Mesendoderm (in vitro differentiated cells): ENCODE data around the gene STAC3.
A peak's percentile ranks its signal among the peaks of the same experiment; 100 is the strongest.

Source experiments
- DNase-seq: peaks from one replicate; pipeline ENCODE4 v3.0.0; 2013
- H2AK5ac ChIP-seq: 2 replicates; pipeline ENCODE4 v1.6.1; 2013; ENCODE audit warnings: low read length, inconsistent platforms
- H2BK120ac ChIP-seq: 2 replicates; pipeline ENCODE4 v1.6.1; 2013; ENCODE audit warnings: low read depth, mild to moderate bottlenecking, low read length, moderate library complexity, mixed read lengths
- H2BK15ac ChIP-seq: replicated peaks from 2 replicates; pipeline ENCODE4 v1.6.1; 2013; ENCODE audit warnings: low read depth, mild to moderate bottlenecking, moderate library complexity
- H2BK5ac ChIP-seq: 2 replicates; pipeline ENCODE4 v1.6.1; 2013; ENCODE audit warnings: low read length, inconsistent platforms
- H3K18ac ChIP-seq: 2 replicates; pipeline ENCODE4 v1.6.1; 2013; ENCODE audit warnings: mild to moderate bottlenecking, low read length, mixed read lengths
- H3K23ac ChIP-seq: one replicate; pipeline ENCODE4 v1.6.1; 2013; ENCODE audit warnings: low read length
- H3K27ac ChIP-seq: 2 replicates; pipeline ENCODE4 v1.5.1; 2013; ENCODE audit warnings: low read depth, mild to moderate bottlenecking, inconsistent platforms, low read length, moderate library complexity
- H3K27me3 ChIP-seq: 2 replicates; pipeline ENCODE4 v1.6.1; 2013; ENCODE audit warnings: low read length, control low read depth, mild to moderate bottlenecking, inconsistent platforms; ENCODE audit not compliant: insufficient read depth, poor library complexity
- H3K36me3 ChIP-seq: 2 replicates; pipeline ENCODE4 v1.6.1; 2013; ENCODE audit warnings: low read length, inconsistent platforms; ENCODE audit not compliant: control insufficient read depth, insufficient read depth
- H3K4ac ChIP-seq: one replicate; pipeline ENCODE4 v1.6.1; 2013; ENCODE audit warnings: low read depth, mild to moderate bottlenecking, low read length, moderate library complexity
- H3K4me1 ChIP-seq: 2 replicates; pipeline ENCODE4 v1.6.1; 2013; ENCODE audit warnings: low read depth, low read length, inconsistent platforms; ENCODE audit not compliant: control insufficient read depth
- H3K4me2 ChIP-seq: 2 replicates; pipeline ENCODE4 v1.6.1; 2013; ENCODE audit warnings: low read length
- H3K4me3 ChIP-seq: 2 replicates; pipeline ENCODE4 v1.5.1; 2013; ENCODE audit warnings: mild to moderate bottlenecking, low read length
- H3K56ac ChIP-seq: one replicate; pipeline ENCODE4 v1.6.1; 2013; ENCODE audit warnings: low read length
- H3K79me1 ChIP-seq: 2 replicates; pipeline ENCODE4 v1.6.1; 2013; ENCODE audit warnings: low read length, inconsistent platforms
- H3K79me2 ChIP-seq: 2 replicates; pipeline ENCODE4 v1.6.1; 2013; ENCODE audit warnings: mild to moderate bottlenecking, low read length; ENCODE audit not compliant: control insufficient read depth, insufficient read depth
- H3K9ac ChIP-seq: 2 replicates; pipeline ENCODE4 v1.6.1; 2013; ENCODE audit warnings: low read length, inconsistent platforms
- H4K5ac ChIP-seq: one replicate; pipeline ENCODE4 v1.6.1; 2013; ENCODE audit warnings: low read length
- H4K8ac ChIP-seq: one replicate; pipeline ENCODE4 v1.6.1; 2013; ENCODE audit warnings: low read depth, mild to moderate bottlenecking, control low read depth, low read length, moderate library complexity
- WGBS: extraction: QIAGEN DNeasy Blood & Tissue Kit; methylation state at CpG from one replicate; pipeline ENCODE4 v1.1.7; 2013; ENCODE audit warnings: low lambda C conversion rate, missing lambda C conversion rate; ENCODE audit not compliant: insufficient coverage; ENCODE audit errors: extremely low coverage; 5-methylcytosine and 5-hydroxymethylcytosine counted together

Gene STAC3

GRCh38 chr12:57270966-57271470, 20.0 kb upstream of the STAC3 start:
- H2AK5ac ChIP-seq, result no peak overlapping the region
- H3K4ac ChIP-seq, result no peak overlapping the region
- H3K27me3 ChIP-seq, result no peaks in the 10 kb centered on the region
- H2BK15ac ChIP-seq, result no peak overlapping the region
- no peak overlapping the region for H3K4me3 ChIP-seq
- H3K79me2 ChIP-seq, result no peaks in the 10 kb centered on the region
- H3K4me2 ChIP-seq, result no peak overlapping the region
- no peak overlapping the region for H4K5ac ChIP-seq
- H2BK120ac ChIP-seq, result no peak overlapping the region
- H3K79me1 ChIP-seq, result no peaks in the 10 kb centered on the region
- H3K4me1 ChIP-seq, result peaks cover 12% of the 10 kb centered on the region
- H2BK5ac ChIP-seq, result peak overlapping the region; percentile 65
- no peak overlapping the region for H3K18ac ChIP-seq
- no peak overlapping the region for H3K23ac ChIP-seq
- no peak overlapping the region for H4K8ac ChIP-seq
- H3K27ac ChIP-seq, result peak overlapping the region; percentile 10
- peak; percentile 95 for DNase-seq
- no peak overlapping the region for H3K9ac ChIP-seq
- no CpG with 5 or more reads among the region's 1 CpG for WGBS
- H3K56ac ChIP-seq, result peak overlapping the region; percentile 62
- H3K36me3 ChIP-seq, result peaks cover 4% of the 10 kb centered on the region

GRCh38 chr12:57268264-57268663, 17.3 kb upstream of the STAC3 start:
- Histone ChIP-seq H3K27me3 (no peaks in the 10 kb centered on the region), H3K36me3 (peaks cover 4% of the 10 kb centered on the region), H3K4ac (no peak overlapping the region), H3K4me3 (no peak overlapping the region), H3K79me2 (no peaks in the 10 kb centered on the region), H3K27ac (peak overlapping the region; percentile 29), H3K79me1 (no peaks in the 10 kb centered on the region), H2BK15ac (no peak overlapping the region), H3K9ac (no peak overlapping the region), H3K4me2 (no peak overlapping the region), H3K4me1 (peaks cover 12% of the 10 kb centered on the region), H3K56ac (no peak overlapping the region), H4K5ac (no peak overlapping the region), H3K18ac (no peak overlapping the region), H2BK120ac (no peak overlapping the region), H2BK5ac (no peak overlapping the region), H2AK5ac (no peak overlapping the region), H4K8ac (no peak overlapping the region), H3K23ac (no peak overlapping the region)
- WGBS, result no CpG with 5 or more reads among the region's 7 CpGs
- peak; percentile 38 for DNase-seq

GRCh38 chr12:57266681-57267080, 15.7 kb upstream of the STAC3 start:
- peaks cover 5% of the 10 kb centered on the region for H3K4me1 ChIP-seq
- H3K9ac ChIP-seq, result no peak overlapping the region
- H4K8ac ChIP-seq, result no peak overlapping the region
- H2BK120ac ChIP-seq, result no peak overlapping the region
- no peak overlapping the region for H3K18ac ChIP-seq
- peaks cover 4% of the 10 kb centered on the region for H3K36me3 ChIP-seq
- no peak overlapping the region for H3K4me3 ChIP-seq
- H3K4ac ChIP-seq, result no peak overlapping the region
- H2BK15ac ChIP-seq, result no peak overlapping the region
- H2BK5ac ChIP-seq, result no peak overlapping the region
- H3K23ac ChIP-seq, result no peak overlapping the region
- H3K56ac ChIP-seq, result no peak overlapping the region
- no peak overlapping the region for H3K27ac ChIP-seq
- no peaks in the 10 kb centered on the region for H3K27me3 ChIP-seq
- H3K79me2 ChIP-seq, result no peaks in the 10 kb centered on the region
- H3K4me2 ChIP-seq, result no peak overlapping the region
- no peak for DNase-seq
- no peak overlapping the region for H4K5ac ChIP-seq
- no peaks in the 10 kb centered on the region for H3K79me1 ChIP-seq
- H2AK5ac ChIP-seq, result no peak overlapping the region

- Histone ChIP-seq H3K23ac (no peak overlapping the region), H3K79me1 (no peaks in the 10 kb centered on the region), H4K5ac (no peak overlapping the region), H3K36me3 (peaks cover 2% of the 10 kb centered on the region), H2BK5ac (no peak overlapping the region), H3K27me3 (no peaks in the 10 kb centered on the region), H3K27ac (no peak overlapping the region), H3K4ac (no peak overlapping the region), H3K4me2 (no peak overlapping the region), H2AK5ac (no peak overlapping the region), H3K4me3 (no peak overlapping the region), H2BK15ac (no peak overlapping the region), H3K4me1 (no peaks in the 10 kb centered on the region), H3K9ac (no peak overlapping the region), H3K79me2 (no peaks in the 10 kb centered on the region), H2BK120ac (no peak overlapping the region), H4K8ac (peak overlapping the region; percentile 40), H3K18ac (no peak overlapping the region), H3K56ac (no peak overlapping the region)
- DNase-seq, result no peak
- no CpG with 5 or more reads among the region's 2 CpGs for WGBS
Observed at GRCh38 chr12:57263096-57263495, 12.1 kb upstream of the STAC3 start.

GRCh38 chr12:57262126-57262822, 11.3 kb upstream of the STAC3 start:
- H3K4me3 ChIP-seq, result no peak overlapping the region
- no peak overlapping the region for H3K27ac ChIP-seq
- H3K23ac ChIP-seq, result no peak overlapping the region

GRCh38 chr12:57261428-57261865, 10.5 kb upstream of the STAC3 start:
- no CpG with 5 or more reads among the region's 2 CpGs for WGBS

More at GRCh38 chr12:57262126-57262822, 11.3 kb upstream of the STAC3 start:
- no peak overlapping the region for H4K8ac ChIP-seq
- H2AK5ac ChIP-seq, result no peak overlapping the region
- H3K79me1 ChIP-seq, result no peaks in the 10 kb centered on the region
- H3K4me2 ChIP-seq, result no peak overlapping the region
- peaks cover 4% of the 10 kb centered on the region for H3K36me3 ChIP-seq
- H3K79me2 ChIP-seq, result no peaks in the 10 kb centered on the region
- H3K56ac ChIP-seq, result no peak overlapping the region
- no peak overlapping the region for H2BK15ac ChIP-seq
- DNase-seq, result no peak
- no peaks in the 10 kb centered on the region for H3K27me3 ChIP-seq
- no peak overlapping the region for H3K9ac ChIP-seq
- no peak overlapping the region for H3K4ac ChIP-seq
- H4K5ac ChIP-seq, result no peak overlapping the region
- no peaks in the 10 kb centered on the region for H3K4me1 ChIP-seq
- no peak overlapping the region for H2BK5ac ChIP-seq
- H2BK120ac ChIP-seq, result no peak overlapping the region
- no CpG with 5 or more reads among the region's 3 CpGs for WGBS
- no peak overlapping the region for H3K18ac ChIP-seq

More at GRCh38 chr12:57261428-57261865, 10.5 kb upstream of the STAC3 start:
- Histone ChIP-seq H3K36me3 (peaks cover 2% of the 10 kb centered on the region), H4K5ac (no peak overlapping the region), H2BK15ac (no peak overlapping the region), H3K27me3 (no peaks in the 10 kb centered on the region), H3K9ac (no peak overlapping the region), H3K18ac (no peak overlapping the region), H2BK120ac (no peak overlapping the region), H3K79me1 (no peaks in the 10 kb centered on the region), H2AK5ac (no peak overlapping the region), H2BK5ac (no peak overlapping the region), H3K23ac (no peak overlapping the region), H3K4me1 (no peaks in the 10 kb centered on the region), H3K27ac (no peak overlapping the region), H3K4ac (no peak overlapping the region), H3K56ac (no peak overlapping the region), H3K4me3 (no peak overlapping the region), H4K8ac (no peak overlapping the region), H3K4me2 (no peak overlapping the region), H3K79me2 (no peaks in the 10 kb centered on the region)
- peak; percentile 56 for DNase-seq
